ENCODE data around the gene PLXNA3.

PLXNA3 gene

GRCh38 chrX:154434394-154435168 lies 23.5 kb upstream of the PLXNA3 start:
- peaks cover 0 to 2% (median 0%) of the 10 kb centered on the region in 5 donors for H3K9me3 ChIP-seq (ENCODE audit: control insufficient read depth in 5 of 5, low read length in 5 of 5)
- H3K9ac ChIP-seq (ENCODE audit: low read length in 5 of 5), result no peak overlapping the region
- peaks cover 5 to 42% (median 30%) of the 10 kb centered on the region in 5 donors for H3K4me1 ChIP-seq (ENCODE audit: control insufficient read depth in 5 of 5, insufficient read depth in 5 of 5, low read length in 5 of 5)
- no peak overlapping the region for H3K27ac ChIP-seq (ENCODE audit: low read depth, low read length)
- H3K27me3 ChIP-seq (ENCODE audit: control insufficient read depth in 5 of 5, insufficient read depth in 4 of 5, low read length in 5 of 5), result peaks cover 0 to 19% (median 8%) of the 10 kb centered on the region in 5 donors
- H3K36me3 ChIP-seq (ENCODE audit: control insufficient read depth in 5 of 5, insufficient read depth in 5 of 5, low read length in 5 of 5), result peaks cover 0 to 49% (median 35%) of the 10 kb centered on the region in 5 donors
- H3K4me3 ChIP-seq (ENCODE audit: low read depth in 1 of 5, low read length in 5 of 5), result no peak overlapping the region

- Histone ChIP-seq H3K4me1 (ENCODE audit: control insufficient read depth in 5 of 5, insufficient read depth in 5 of 5, low read length in 5 of 5) (peaks cover 3 to 39% (median 25%) of the 10 kb centered on the region in 5 donors), H3K36me3 (ENCODE audit: control insufficient read depth in 5 of 5, insufficient read depth in 5 of 5, low read length in 5 of 5) (peaks cover 0 to 54% (median 39%) of the 10 kb centered on the region in 5 donors), H3K27ac (ENCODE audit: low read depth, low read length) (no peak overlapping the region), H3K4me3 (ENCODE audit: low read depth in 1 of 5, low read length in 5 of 5) (no peak overlapping the region), H3K27me3 (ENCODE audit: control insufficient read depth in 5 of 5, insufficient read depth in 4 of 5, low read length in 5 of 5) (peaks cover 0 to 19% (median 8%) of the 10 kb centered on the region in 5 donors), H3K9ac (ENCODE audit: low read length in 5 of 5) (no peak overlapping the region), H3K9me3 (ENCODE audit: control insufficient read depth in 5 of 5, low read length in 5 of 5) (peaks cover 0 to 2% (median 0%) of the 10 kb centered on the region in 5 donors)
These were observed 22.8 kb upstream of the PLXNA3 start for GRCh38 chrX:154435171-154435733.

GRCh38 chrX:154436374-154436982 lies 21.6 kb upstream of the PLXNA3 start:
- Histone ChIP-seq H3K36me3 (ENCODE audit: control insufficient read depth in 5 of 5, insufficient read depth in 5 of 5, low read length in 5 of 5) (peaks cover 0 to 65% (median 49%) of the 10 kb centered on the region in 5 donors), H3K9me3 (ENCODE audit: control insufficient read depth in 5 of 5, low read length in 5 of 5) (peaks cover 0 to 2% (median 0%) of the 10 kb centered on the region in 5 donors), H3K4me1 (ENCODE audit: control insufficient read depth in 5 of 5, insufficient read depth in 5 of 5, low read length in 5 of 5) (peaks cover 2 to 31% (median 17%) of the 10 kb centered on the region in 5 donors), H3K4me3 (ENCODE audit: low read depth in 1 of 5, low read length in 5 of 5) (peak overlapping the region in 3 of 5 donors; percentile 39 to 76 (median 74)), H3K27me3 (ENCODE audit: control insufficient read depth in 5 of 5, insufficient read depth in 4 of 5, low read length in 5 of 5) (peaks cover 0 to 16% (median 7%) of the 10 kb centered on the region in 5 donors), H3K9ac (ENCODE audit: low read length in 5 of 5) (no peak overlapping the region), H3K27ac (ENCODE audit: low read depth, low read length) (peak overlapping the region; percentile 54)

- Histone ChIP-seq H3K4me1 (ENCODE audit: control insufficient read depth in 5 of 5, insufficient read depth in 5 of 5, low read length in 5 of 5) (peaks cover 1 to 25% (median 17%) of the 10 kb centered on the region in 5 donors), H3K27me3 (ENCODE audit: control insufficient read depth in 5 of 5, insufficient read depth in 4 of 5, low read length in 5 of 5) (peaks cover 0 to 16% (median 3%) of the 10 kb centered on the region in 5 donors), H3K9ac (ENCODE audit: low read length in 5 of 5) (peak within 1 kb of the TSS in 2 of 5 donors; percentile 46 to 57), H3K4me3 (ENCODE audit: low read depth in 1 of 5, low read length in 5 of 5) (peak within 1 kb of the TSS; percentile 60 to 76 (median 67)), H3K9me3 (ENCODE audit: control insufficient read depth in 5 of 5, low read length in 5 of 5) (peaks cover 0 to 2% (median 0%) of the 10 kb centered on the region in 5 donors), H3K36me3 (ENCODE audit: control insufficient read depth in 5 of 5, insufficient read depth in 5 of 5, low read length in 5 of 5) (peaks cover 0 to 66% (median 50%) of the 10 kb centered on the region in 5 donors), H3K27ac (ENCODE audit: low read depth, low read length) (peak within 1 kb of the TSS; percentile 54)
These were observed 20.9 kb upstream of the PLXNA3 start, which contains the start of gene GDI1 for GRCh38 chrX:154436983-154437752. GDI1 (plus strand) TSS chrX:154437154; CDS start chrX:154437255, 101 bp downstream.

GRCh38 chrX:154437971-154438893 lies 19.8 kb upstream of the PLXNA3 start:
- Histone ChIP-seq H3K27ac (ENCODE audit: low read depth, low read length) (no peak overlapping the region), H3K27me3 (ENCODE audit: control insufficient read depth in 5 of 5, insufficient read depth in 4 of 5, low read length in 5 of 5) (peaks cover 0 to 12% (median 3%) of the 10 kb centered on the region in 5 donors), H3K9ac (ENCODE audit: low read length in 5 of 5) (peak overlapping the region in 2 of 5 donors; percentile 46 to 57), H3K4me1 (ENCODE audit: control insufficient read depth in 5 of 5, insufficient read depth in 5 of 5, low read length in 5 of 5) (peaks cover 1 to 22% (median 17%) of the 10 kb centered on the region in 5 donors), H3K4me3 (ENCODE audit: low read depth in 1 of 5, low read length in 5 of 5) (peak overlapping the region; percentile 55 to 76 (median 67)), H3K9me3 (ENCODE audit: control insufficient read depth in 5 of 5, low read length in 5 of 5) (peaks cover 0 to 2% (median 0%) of the 10 kb centered on the region in 5 donors), H3K36me3 (ENCODE audit: control insufficient read depth in 5 of 5, insufficient read depth in 5 of 5, low read length in 5 of 5) (peaks cover 0 to 61% (median 45%) of the 10 kb centered on the region in 5 donors)

- H3K9ac ChIP-seq (ENCODE audit: low read length in 5 of 5), result no peak overlapping the region
- peaks cover 1 to 32% (median 27%) of the 10 kb centered on the region in 5 donors for H3K4me1 ChIP-seq (ENCODE audit: control insufficient read depth in 5 of 5, insufficient read depth in 5 of 5, low read length in 5 of 5)
- peaks cover 0 to 2% (median 0%) of the 10 kb centered on the region in 5 donors for H3K9me3 ChIP-seq (ENCODE audit: control insufficient read depth in 5 of 5, low read length in 5 of 5)
- peaks cover 0 to 9% (median 0%) of the 10 kb centered on the region in 5 donors for H3K27me3 ChIP-seq (ENCODE audit: control insufficient read depth in 5 of 5, insufficient read depth in 4 of 5, low read length in 5 of 5)
- no peak overlapping the region for H3K4me3 ChIP-seq (ENCODE audit: low read depth in 1 of 5, low read length in 5 of 5)
- H3K36me3 ChIP-seq (ENCODE audit: control insufficient read depth in 5 of 5, insufficient read depth in 5 of 5, low read length in 5 of 5), result peaks cover 0 to 44% (median 29%) of the 10 kb centered on the region in 5 donors
- no peak overlapping the region for H3K27ac ChIP-seq (ENCODE audit: low read depth, low read length)
These were observed 18.2 kb upstream of the PLXNA3 start for GRCh38 chrX:154439841-154440240.

- Histone ChIP-seq H3K27ac (ENCODE audit: low read depth, low read length) (no peak overlapping the region), H3K9me3 (ENCODE audit: control insufficient read depth in 5 of 5, low read length in 5 of 5) (peaks cover 0 to 2% (median 0%) of the 10 kb centered on the region in 5 donors), H3K4me3 (ENCODE audit: low read depth in 1 of 5, low read length in 5 of 5) (no peak overlapping the region), H3K4me1 (ENCODE audit: control insufficient read depth in 5 of 5, insufficient read depth in 5 of 5, low read length in 5 of 5) (peaks cover 1 to 42% (median 35%) of the 10 kb centered on the region in 5 donors), H3K27me3 (ENCODE audit: control insufficient read depth in 5 of 5, insufficient read depth in 4 of 5, low read length in 5 of 5) (peaks cover 0 to 8% (median 2%) of the 10 kb centered on the region in 5 donors), H3K9ac (ENCODE audit: low read length in 5 of 5) (no peak overlapping the region), H3K36me3 (ENCODE audit: control insufficient read depth in 5 of 5, insufficient read depth in 5 of 5, low read length in 5 of 5) (peaks cover 0 to 36% (median 23%) of the 10 kb centered on the region in 5 donors)
These were observed 17.3 kb upstream of the PLXNA3 start for GRCh38 chrX:154440623-154441357.

- peaks cover 0 to 42% (median 23%) of the 10 kb centered on the region in 5 donors for H3K36me3 ChIP-seq (ENCODE audit: control insufficient read depth in 5 of 5, insufficient read depth in 5 of 5, low read length in 5 of 5)
- peaks cover 0 to 8% (median 4%) of the 10 kb centered on the region in 5 donors for H3K27me3 ChIP-seq (ENCODE audit: control insufficient read depth in 5 of 5, insufficient read depth in 4 of 5, low read length in 5 of 5)
- no peak overlapping the region for H3K27ac ChIP-seq (ENCODE audit: low read depth, low read length)
- no peak overlapping the region for H3K9ac ChIP-seq (ENCODE audit: low read length in 5 of 5)
- H3K9me3 ChIP-seq (ENCODE audit: control insufficient read depth in 5 of 5, low read length in 5 of 5), result no peaks in the 10 kb centered on the region
- H3K4me3 ChIP-seq (ENCODE audit: low read depth in 1 of 5, low read length in 5 of 5), result no peak overlapping the region
- peaks cover 1 to 43% (median 32%) of the 10 kb centered on the region in 5 donors for H3K4me1 ChIP-seq (ENCODE audit: control insufficient read depth in 5 of 5, insufficient read depth in 5 of 5, low read length in 5 of 5)
These were observed 16.5 kb upstream of the PLXNA3 start for GRCh38 chrX:154441564-154441963.

All from subcutaneous abdominal adipose tissue (tissue), 5 donors.